ENCODE data around the gene MACROD1. TPM values are rescaled to one million over a fixed set of nuclear protein-coding genes. Genes with fewer than 3 reads are reported as not detected.

MACROD1 gene
- total RNA-seq, 1 donor from 2014 or later = 3.4 TPM

- no peak for TF ChIP-seq CTCF (IDR thresholded peaks at IDR 0.05; ENCODE audit: insufficient read depth, low read depth, low read length)
- no peak for TF ChIP-seq EZH2 (IDR thresholded peaks at IDR 0.05; ENCODE audit: insufficient read depth, low read length)
- Mint-ChIP-seq H3K9me3 (ENCODE audit: unreplicated experiment) (peaks cover 5% of the 10 kb centered on the region), H3K36me3 (ENCODE audit: low read depth, unreplicated experiment) (peaks cover 1% of the 10 kb centered on the region), H3K27ac (ENCODE audit: unreplicated experiment) (no peak overlapping the region), H3K27me3 (ENCODE audit: low read depth, unreplicated experiment) (peaks cover 75% of the 10 kb centered on the region), H3K4me1 (ENCODE audit: low read depth, unreplicated experiment) (peaks cover 5% of the 10 kb centered on the region), H3K4me3 (ENCODE audit: unreplicated experiment) (no peak overlapping the region)
- Histone ChIP-seq H3K79me2 (ENCODE audit: insufficient read depth, low read length) (no peaks in the 10 kb centered on the region), H3K4me3 (ENCODE audit: insufficient read depth, low read depth, low read length) (no peak overlapping the region), H3K36me3 (ENCODE audit: insufficient read depth, low read length) (no peaks in the 10 kb centered on the region), H3K9me3 (ENCODE audit: insufficient read depth, low read depth, low read length) (no peaks in the 10 kb centered on the region), H4K20me1 (ENCODE audit: insufficient read depth, low read length) (peaks cover 51% of the 10 kb centered on the region), H3K27me3 (ENCODE audit: insufficient read depth, low read length) (peaks cover 54% of the 10 kb centered on the region), H3K9ac (ENCODE audit: low read length) (no peak overlapping the region), H2AFZ (ENCODE audit: low read depth, low read length) (no peak overlapping the region), H3K4me1 (ENCODE audit: insufficient read depth, low read length) (no peaks in the 10 kb centered on the region), H3K4me2 (ENCODE audit: low read length) (no peak overlapping the region), H3K27ac (ENCODE audit: low read depth, low read length) (no peak overlapping the region)
- DNase-seq (ENCODE audit: low read depth) (no peak), FAIRE-seq (no peak)
These were observed 63.7 kb downstream of the MACROD1 start for GRCh38 chr11:64102005-64102738.

DNA sequence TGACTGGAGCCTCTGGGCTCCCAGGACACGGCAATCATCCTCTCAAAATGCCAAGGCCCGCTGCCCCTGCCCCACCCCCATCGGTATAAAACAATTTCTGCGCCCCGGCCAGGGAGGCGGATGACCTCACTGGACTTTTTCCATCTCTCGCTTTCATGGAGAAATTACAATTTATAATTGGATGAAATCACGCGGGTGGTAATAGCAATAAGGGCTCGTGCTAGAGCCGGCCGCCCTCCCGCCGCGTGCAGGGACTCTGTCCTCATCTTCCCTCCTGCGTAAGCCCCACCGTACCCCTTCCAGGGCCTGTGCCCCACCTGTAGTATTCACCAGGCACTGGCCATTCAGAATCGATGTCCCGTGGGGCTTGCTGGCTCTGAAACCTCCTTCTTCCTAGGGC lies 64.5 kb downstream of the MACROD1 start:
- H3K9ac ChIP-seq (ENCODE audit: low read length) = no peak overlapping the region
- no peak overlapping the region for H3K4me3 Mint-ChIP-seq (ENCODE audit: unreplicated experiment)
- H3K4me2 ChIP-seq (ENCODE audit: low read length) = no peak overlapping the region
- peaks cover 5% of the 10 kb centered on the region for H3K9me3 Mint-ChIP-seq (ENCODE audit: unreplicated experiment)
- peaks cover 5% of the 10 kb centered on the region for H3K4me1 Mint-ChIP-seq (ENCODE audit: low read depth, unreplicated experiment)
- TF ChIP-seq CTCF (IDR thresholded peaks at IDR 0.05; ENCODE audit: insufficient read depth, low read depth, low read length) = no peak
- no peak for TF ChIP-seq EZH2 (IDR thresholded peaks at IDR 0.05; ENCODE audit: insufficient read depth, low read length)
- no peaks in the 10 kb centered on the region for H3K79me2 ChIP-seq (ENCODE audit: insufficient read depth, low read length)
- FAIRE-seq (no peak), DNase-seq (ENCODE audit: low read depth) (no peak)
- H3K36me3 Mint-ChIP-seq (ENCODE audit: low read depth, unreplicated experiment) = peaks cover 1% of the 10 kb centered on the region
- H3K27me3 Mint-ChIP-seq (ENCODE audit: low read depth, unreplicated experiment) = peaks cover 74% of the 10 kb centered on the region
- no peaks in the 10 kb centered on the region for H3K9me3 ChIP-seq (ENCODE audit: insufficient read depth, low read depth, low read length)
- no peak overlapping the region for H3K27ac ChIP-seq (ENCODE audit: low read depth, low read length)
- no peaks in the 10 kb centered on the region for H3K4me1 ChIP-seq (ENCODE audit: insufficient read depth, low read length)
- no peaks in the 10 kb centered on the region for H3K36me3 ChIP-seq (ENCODE audit: insufficient read depth, low read length)
- peaks cover 60% of the 10 kb centered on the region for H3K27me3 ChIP-seq (ENCODE audit: insufficient read depth, low read length)
- no peak overlapping the region for H3K4me3 ChIP-seq (ENCODE audit: insufficient read depth, low read depth, low read length)
- no peak overlapping the region for H2AFZ ChIP-seq (ENCODE audit: low read depth, low read length)
- H3K27ac Mint-ChIP-seq (ENCODE audit: unreplicated experiment) = no peak overlapping the region
- H4K20me1 ChIP-seq (ENCODE audit: insufficient read depth, low read length) = peaks cover 58% of the 10 kb centered on the region

GRCh38 chr11:64100782-64101353 lies 65.0 kb downstream of the MACROD1 start:
- peaks cover 64% of the 10 kb centered on the region for H3K27me3 ChIP-seq (ENCODE audit: insufficient read depth, low read length)
- no peak overlapping the region for H3K4me3 Mint-ChIP-seq (ENCODE audit: unreplicated experiment)
- no peak overlapping the region for H3K27ac ChIP-seq (ENCODE audit: low read depth, low read length)

More at GRCh38 chr11:64100782-64101353, 65.0 kb downstream of the MACROD1 start:
- no peak for TF ChIP-seq CTCF (IDR thresholded peaks at IDR 0.05; ENCODE audit: insufficient read depth, low read depth, low read length)
- no peak for TF ChIP-seq EZH2 (IDR thresholded peaks at IDR 0.05; ENCODE audit: insufficient read depth, low read length)
- Histone ChIP-seq H3K4me1 (ENCODE audit: insufficient read depth, low read length) (no peaks in the 10 kb centered on the region), H3K36me3 (ENCODE audit: insufficient read depth, low read length) (no peaks in the 10 kb centered on the region), H3K4me3 (ENCODE audit: insufficient read depth, low read depth, low read length) (no peak overlapping the region), H3K9ac (ENCODE audit: low read length) (no peak overlapping the region), H3K79me2 (ENCODE audit: insufficient read depth, low read length) (no peaks in the 10 kb centered on the region), H2AFZ (ENCODE audit: low read depth, low read length) (no peak overlapping the region), H3K9me3 (ENCODE audit: insufficient read depth, low read depth, low read length) (no peaks in the 10 kb centered on the region), H4K20me1 (ENCODE audit: insufficient read depth, low read length) (peaks cover 62% of the 10 kb centered on the region), H3K4me2 (ENCODE audit: low read length) (no peak overlapping the region)
- FAIRE-seq (no peak), DNase-seq (ENCODE audit: low read depth) (no peak)
- no peak overlapping the region for H3K27ac Mint-ChIP-seq (ENCODE audit: unreplicated experiment)
- peaks cover 72% of the 10 kb centered on the region for H3K27me3 Mint-ChIP-seq (ENCODE audit: low read depth, unreplicated experiment)
- peaks cover 5% of the 10 kb centered on the region for H3K9me3 Mint-ChIP-seq (ENCODE audit: unreplicated experiment)
- peaks cover 1% of the 10 kb centered on the region for H3K36me3 Mint-ChIP-seq (ENCODE audit: low read depth, unreplicated experiment)
- H3K4me1 Mint-ChIP-seq (ENCODE audit: low read depth, unreplicated experiment) = peaks cover 5% of the 10 kb centered on the region

Data from astrocyte (in vitro differentiated cells and primary cell).